ENCODE measurements around the gene HTN3.
"Not testable (repeated sequence)": the region's sequence is repeated elsewhere in the genome, so short reads cannot be mapped to it uniquely, and the experiment has no call there.

GRCh38 chr4:70050138-70050537 is 21.9 kb downstream of the HTN3 start, which contains the start of gene HTN1:
- TF ChIP-seq MYC (IDR thresholded peaks at IDR 0.05; ENCODE audit: low read depth, low read length); POLR2A (IDR thresholded peaks at IDR 0.05; ENCODE audit: extremely low read depth, insufficient read length); CTCF (IDR thresholded peaks at IDR 0.05; ENCODE audit: low read depth, low read length); MAX (IDR thresholded peaks at IDR 0.05; ENCODE audit: low read depth, low read length): not testable (repeated sequence)
